Right lobe of liver (tissue), 4 donors: ENCODE measurements around the gene BDH1.
"Not testable (repeated sequence)": the region's sequence is repeated elsewhere in the genome, so short reads cannot be mapped to it uniquely, and the experiment has no call there.

Experiments used
- CTCF ChIP-seq, 4 donors: fragments of 200-600 bp in 3 of 4; fragments of 450-650 bp in 1 of 4; IDR thresholded peaks; one replicate each; pipeline versions ENCODE4 v1.5.1 to v1.8.0; 2016 to 2022; ENCODE audit warnings: antibody characterized with exemption in 4 of 4, mild to moderate bottlenecking in 2 of 4
- POLR2A ChIP-seq: fragments of 450-650 bp; IDR thresholded peaks from one replicate; pipeline ENCODE4 v1.6.1; 2017; ENCODE audit warnings: antibody characterized with exemption, mild to moderate bottlenecking
- donor health status: DM: no; HTN: no; CAD: no.
- donor health status: DM: no; HTN: no; CAD: no.
- donor health status: DM: no; HTN: yes; CAD: no.

GRCh38 chr3:197602351-197602750 is 46.6 kb upstream of the BDH1 start:
- TF ChIP-seq CTCF (IDR thresholded peaks at IDR 0.05); POLR2A: not testable (repeated sequence)
